Measurements from ENCODE around the gene SLC26A3.

SLC26A3 gene

DNA sequence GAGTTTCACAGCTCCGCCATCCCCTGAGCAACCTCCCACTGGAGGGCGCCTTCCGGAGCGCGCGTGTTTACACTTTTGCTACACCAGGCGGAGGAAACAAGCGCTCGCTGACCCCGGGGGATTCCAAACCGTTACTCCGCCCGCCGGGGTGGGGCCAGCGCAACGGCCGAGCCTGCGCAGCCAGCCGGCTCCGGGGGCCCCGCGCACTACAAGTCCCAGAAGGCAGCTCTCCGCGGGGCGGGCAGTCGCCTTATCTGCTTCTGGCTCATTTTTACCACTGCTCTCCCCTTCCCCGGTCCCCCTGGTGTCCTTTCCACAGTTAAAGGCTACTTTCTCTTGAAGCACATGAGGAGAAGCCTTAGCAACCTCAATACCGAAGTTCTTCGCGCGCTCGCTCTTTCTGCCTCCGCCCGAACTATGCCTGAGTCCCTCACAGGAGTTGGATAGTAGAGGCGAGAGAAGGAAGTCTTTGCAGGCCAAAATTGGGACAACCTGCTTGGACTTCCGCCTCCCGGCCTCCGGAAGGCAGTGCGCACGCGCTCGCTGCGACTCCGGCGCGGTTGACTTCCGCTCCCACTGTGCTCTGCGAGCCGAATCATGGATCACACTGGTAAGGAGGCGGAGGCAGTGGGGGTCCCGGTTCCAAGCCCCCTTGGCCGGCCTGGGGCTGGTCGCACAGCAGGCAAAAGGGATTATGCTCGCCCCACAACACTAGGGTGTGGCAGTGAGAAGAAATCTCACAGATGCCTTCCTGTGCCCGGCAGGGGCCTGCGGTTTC is 59.3 kb downstream of the SLC26A3 start, which contains the start of gene CBLL1 (continued):
- TF ChIP-seq KLF16 (tag by site-specific recombination; IDR thresholded peaks at IDR 0.05): peak; percentile 33; the same call in 1 of the 2 replicates
- TF ChIP-seq ZNF350 (tag by site-specific recombination; IDR thresholded peaks at IDR 0.05): no peak
- TF ChIP-seq ZNF211 (tag by site-specific recombination; IDR thresholded peaks at IDR 0.05; ENCODE audit: low read depth): no peak
- peak; percentile 68; the same call in 1 of the 2 replicates for TF ChIP-seq ZBTB20 (tag by site-specific recombination; IDR thresholded peaks at IDR 0.05)
- TF ChIP-seq, protein P1, sequence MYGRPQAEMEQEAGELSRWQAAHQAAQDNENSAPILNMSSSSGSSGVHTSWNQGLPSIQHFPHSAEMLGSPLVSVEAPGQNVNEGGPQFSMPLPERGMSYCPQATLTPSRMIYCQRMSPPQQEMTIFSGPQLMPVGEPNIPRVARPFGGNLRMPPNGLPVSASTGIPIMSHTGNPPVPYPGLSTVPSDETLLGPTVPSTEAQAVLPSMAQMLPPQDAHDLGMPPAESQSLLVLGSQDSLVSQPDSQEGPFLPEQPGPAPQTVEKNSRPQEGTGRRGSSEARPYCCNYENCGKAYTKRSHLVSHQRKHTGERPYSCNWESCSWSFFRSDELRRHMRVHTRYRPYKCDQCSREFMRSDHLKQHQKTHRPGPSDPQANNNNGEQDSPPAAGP (tag by site-specific recombination; IDR thresholded peaks at IDR 0.05): peak; percentile 65; the same call in 1 of the 2 replicates
- TF ChIP-seq, protein P2, sequence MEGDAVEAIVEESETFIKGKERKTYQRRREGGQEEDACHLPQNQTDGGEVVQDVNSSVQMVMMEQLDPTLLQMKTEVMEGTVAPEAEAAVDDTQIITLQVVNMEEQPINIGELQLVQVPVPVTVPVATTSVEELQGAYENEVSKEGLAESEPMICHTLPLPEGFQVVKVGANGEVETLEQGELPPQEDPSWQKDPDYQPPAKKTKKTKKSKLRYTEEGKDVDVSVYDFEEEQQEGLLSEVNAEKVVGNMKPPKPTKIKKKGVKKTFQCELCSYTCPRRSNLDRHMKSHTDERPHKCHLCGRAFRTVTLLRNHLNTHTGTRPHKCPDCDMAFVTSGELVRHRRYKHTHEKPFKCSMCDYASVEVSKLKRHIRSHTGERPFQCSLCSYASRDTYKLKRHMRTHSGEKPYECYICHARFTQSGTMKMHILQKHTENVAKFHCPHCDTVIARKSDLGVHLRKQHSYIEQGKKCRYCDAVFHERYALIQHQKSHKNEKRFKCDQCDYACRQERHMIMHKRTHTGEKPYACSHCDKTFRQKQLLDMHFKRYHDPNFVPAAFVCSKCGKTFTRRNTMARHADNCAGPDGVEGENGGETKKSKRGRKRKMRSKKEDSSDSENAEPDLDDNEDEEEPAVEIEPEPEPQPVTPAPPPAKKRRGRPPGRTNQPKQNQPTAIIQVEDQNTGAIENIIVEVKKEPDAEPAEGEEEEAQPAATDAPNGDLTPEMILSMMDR (tag by site-specific recombination; IDR thresholded peaks at IDR 0.05): peak; percentile 94
- no peak for TF ChIP-seq ZNF768 (tag by site-specific recombination; IDR thresholded peaks at IDR 0.05)
- peak; percentile 84 for TF ChIP-seq ZEB2 (tag by site-specific recombination; IDR thresholded peaks at IDR 0.05)
- TF ChIP-seq, protein P3, sequence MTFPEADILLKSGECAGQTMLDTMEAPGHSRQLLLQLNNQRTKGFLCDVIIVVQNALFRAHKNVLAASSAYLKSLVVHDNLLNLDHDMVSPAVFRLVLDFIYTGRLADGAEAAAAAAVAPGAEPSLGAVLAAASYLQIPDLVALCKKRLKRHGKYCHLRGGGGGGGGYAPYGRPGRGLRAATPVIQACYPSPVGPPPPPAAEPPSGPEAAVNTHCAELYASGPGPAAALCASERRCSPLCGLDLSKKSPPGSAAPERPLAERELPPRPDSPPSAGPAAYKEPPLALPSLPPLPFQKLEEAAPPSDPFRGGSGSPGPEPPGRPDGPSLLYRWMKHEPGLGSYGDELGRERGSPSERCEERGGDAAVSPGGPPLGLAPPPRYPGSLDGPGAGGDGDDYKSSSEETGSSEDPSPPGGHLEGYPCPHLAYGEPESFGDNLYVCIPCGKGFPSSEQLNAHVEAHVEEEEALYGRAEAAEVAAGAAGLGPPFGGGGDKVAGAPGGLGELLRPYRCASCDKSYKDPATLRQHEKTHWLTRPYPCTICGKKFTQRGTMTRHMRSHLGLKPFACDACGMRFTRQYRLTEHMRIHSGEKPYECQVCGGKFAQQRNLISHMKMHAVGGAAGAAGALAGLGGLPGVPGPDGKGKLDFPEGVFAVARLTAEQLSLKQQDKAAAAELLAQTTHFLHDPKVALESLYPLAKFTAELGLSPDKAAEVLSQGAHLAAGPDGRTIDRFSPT (tag by site-specific recombination; IDR thresholded peaks at IDR 0.05): no peak
- TF ChIP-seq IKZF3 (tag by site-specific recombination; IDR thresholded peaks at IDR 0.05): peak; percentile 59; the same call in 1 of the 2 replicates
- TF ChIP-seq ZNF366 (tag by site-specific recombination; conservative IDR thresholded peaks at IDR 0.05): peak; percentile 69; the same call in 1 of the 2 replicates

DNA sequence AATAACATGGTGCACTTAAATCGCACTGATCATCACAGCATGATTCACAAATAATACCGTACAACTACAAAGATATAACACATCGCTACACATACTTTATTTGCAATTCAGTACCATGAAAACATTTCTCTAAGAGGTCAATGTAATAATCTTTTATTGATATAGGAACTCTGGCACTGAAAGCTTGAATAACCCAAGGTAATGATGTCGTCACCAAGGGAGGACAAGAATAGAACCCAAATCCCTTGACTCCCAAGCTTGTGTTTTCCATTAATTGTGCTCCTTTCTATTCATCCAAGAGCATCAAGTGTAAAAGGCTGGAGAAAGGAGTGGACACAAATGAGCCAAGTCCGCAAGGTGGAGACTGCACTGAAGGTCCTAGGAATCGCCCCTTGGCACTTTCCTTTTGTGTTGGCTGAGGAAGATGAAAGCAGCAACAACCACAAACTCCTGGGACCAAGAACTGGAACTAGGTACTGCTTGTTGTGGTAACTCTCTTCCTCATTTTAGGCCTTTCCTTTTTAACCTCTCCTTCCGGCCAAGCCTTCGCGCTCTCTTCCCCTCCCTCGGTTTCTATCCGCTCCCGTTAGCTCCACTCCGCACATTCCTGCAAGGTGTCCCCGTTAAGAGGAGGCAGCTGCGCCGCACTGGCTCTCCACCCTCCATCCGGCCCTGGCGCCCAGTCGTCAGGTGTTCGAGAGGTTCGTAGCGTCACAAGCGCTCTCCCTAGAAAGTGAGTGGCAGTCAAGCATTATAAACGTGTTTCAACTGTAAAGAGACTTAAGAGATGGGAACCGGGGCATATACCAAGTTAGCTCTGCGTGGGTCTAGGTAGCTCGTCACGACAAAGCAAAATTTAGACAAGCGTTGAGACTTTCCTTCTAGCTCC is 60.1 kb downstream of the SLC26A3 start:
- no peaks in the 10 kb centered on the region for H3K36me3 ChIP-seq (ENCODE audit: control insufficient read depth in 2 of 2, insufficient read depth in 1 of 2, low read length in 2 of 2)
- CTCF ChIA-PET: interaction anchor here (0.6 to 8.8 kb wide), 22 partner anchors 9 to 1566 kb away, joined by 3 to 106 read pairs (median 4); partner anchors contain the start of gene HBP1
- POLR2A ChIA-PET: interaction anchor here (0.6 to 2.0 kb wide), 9 partner anchors 10 to 935 kb away, joined by 3 to 13 read pairs (median 4); partner anchors contain the start of genes COG5, DLD, DUS4L and HBP1
- H3K27ac ChIP-seq (ENCODE audit: extremely low read depth, low read depth, low read length): peak overlapping the region; percentile 82
- no peaks in the 10 kb centered on the region for H3K9me3 ChIP-seq (ENCODE audit: control insufficient read depth, insufficient read depth, low read depth, low read length)
- H3K4me1 ChIP-seq (ENCODE audit: control insufficient read depth, insufficient read depth, low read length): peaks cover 2% of the 10 kb centered on the region; the same call in 1 of the 2 replicates
- H3K4me3 ChIP-seq (ENCODE audit: low read depth, low read length): peak overlapping the region; percentile 73
- TF ChIP-seq ZBTB8A (tag by site-specific recombination; IDR thresholded peaks at IDR 0.05) (no peak), ZNF626 (tag by site-specific recombination; IDR thresholded peaks at IDR 0.05) (no peak), ZBTB21 (tag by site-specific recombination; IDR thresholded peaks at IDR 0.05) (peak; percentile 14; the same call in 1 of the 2 replicates), ZNF394 (tag by site-specific recombination; IDR thresholded peaks at IDR 0.05; ENCODE audit: borderline replicate concordance) (no peak), ZNF585B (tag by site-specific recombination; IDR thresholded peaks at IDR 0.05) (no peak), YY2 (tag by site-specific recombination; IDR thresholded peaks at IDR 0.05) (no peak), ZNF624 (tag by site-specific recombination; IDR thresholded peaks at IDR 0.05) (0 out of 2 replicates have a peak, but pooled peaks have one; percentile 12)
- TF ChIP-seq, protein P4, sequence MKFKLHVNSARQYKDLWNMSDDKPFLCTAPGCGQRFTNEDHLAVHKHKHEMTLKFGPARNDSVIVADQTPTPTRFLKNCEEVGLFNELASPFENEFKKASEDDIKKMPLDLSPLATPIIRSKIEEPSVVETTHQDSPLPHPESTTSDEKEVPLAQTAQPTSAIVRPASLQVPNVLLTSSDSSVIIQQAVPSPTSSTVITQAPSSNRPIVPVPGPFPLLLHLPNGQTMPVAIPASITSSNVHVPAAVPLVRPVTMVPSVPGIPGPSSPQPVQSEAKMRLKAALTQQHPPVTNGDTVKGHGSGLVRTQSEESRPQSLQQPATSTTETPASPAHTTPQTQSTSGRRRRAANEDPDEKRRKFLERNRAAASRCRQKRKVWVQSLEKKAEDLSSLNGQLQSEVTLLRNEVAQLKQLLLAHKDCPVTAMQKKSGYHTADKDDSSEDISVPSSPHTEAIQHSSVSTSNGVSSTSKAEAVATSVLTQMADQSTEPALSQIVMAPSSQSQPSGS (tag by site-specific recombination; IDR thresholded peaks at IDR 0.05; ENCODE audit: low read depth): 0 out of 2 replicates have a peak, but pooled peaks have one; percentile 54
- TF ChIP-seq, protein P5, sequence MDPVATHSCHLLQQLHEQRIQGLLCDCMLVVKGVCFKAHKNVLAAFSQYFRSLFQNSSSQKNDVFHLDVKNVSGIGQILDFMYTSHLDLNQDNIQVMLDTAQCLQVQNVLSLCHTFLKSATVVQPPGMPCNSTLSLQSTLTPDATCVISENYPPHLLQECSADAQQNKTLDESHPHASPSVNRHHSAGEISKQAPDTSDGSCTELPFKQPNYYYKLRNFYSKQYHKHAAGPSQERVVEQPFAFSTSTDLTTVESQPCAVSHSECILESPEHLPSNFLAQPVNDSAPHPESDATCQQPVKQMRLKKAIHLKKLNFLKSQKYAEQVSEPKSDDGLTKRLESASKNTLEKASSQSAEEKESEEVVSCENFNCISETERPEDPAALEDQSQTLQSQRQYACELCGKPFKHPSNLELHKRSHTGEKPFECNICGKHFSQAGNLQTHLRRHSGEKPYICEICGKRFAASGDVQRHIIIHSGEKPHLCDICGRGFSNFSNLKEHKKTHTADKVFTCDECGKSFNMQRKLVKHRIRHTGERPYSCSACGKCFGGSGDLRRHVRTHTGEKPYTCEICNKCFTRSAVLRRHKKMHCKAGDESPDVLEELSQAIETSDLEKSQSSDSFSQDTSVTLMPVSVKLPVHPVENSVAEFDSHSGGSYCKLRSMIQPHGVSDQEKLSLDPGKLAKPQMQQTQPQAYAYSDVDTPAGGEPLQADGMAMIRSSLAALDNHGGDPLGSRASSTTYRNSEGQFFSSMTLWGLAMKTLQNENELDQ (tag by site-specific recombination; IDR thresholded peaks at IDR 0.05; ENCODE audit: low read depth): no peak
- TF ChIP-seq, protein P6, sequence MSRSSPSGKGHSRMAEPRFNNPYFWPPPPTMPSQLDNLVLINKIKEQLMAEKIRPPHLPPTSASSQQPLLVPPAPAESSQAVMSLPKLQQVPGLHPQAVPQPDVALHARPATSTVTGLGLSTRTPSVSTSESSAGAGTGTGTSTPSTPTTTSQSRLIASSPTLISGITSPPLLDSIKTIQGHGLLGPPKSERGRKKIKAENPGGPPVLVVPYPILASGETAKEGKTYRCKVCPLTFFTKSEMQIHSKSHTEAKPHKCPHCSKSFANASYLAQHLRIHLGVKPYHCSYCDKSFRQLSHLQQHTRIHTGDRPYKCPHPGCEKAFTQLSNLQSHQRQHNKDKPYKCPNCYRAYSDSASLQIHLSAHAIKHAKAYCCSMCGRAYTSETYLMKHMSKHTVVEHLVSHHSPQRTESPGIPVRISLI (tag by site-specific recombination; IDR thresholded peaks at IDR 0.05): no peak

All from HEK293 (cell line).